ENCODE data around the gene MYO9B.

MYO9B gene

DNA sequence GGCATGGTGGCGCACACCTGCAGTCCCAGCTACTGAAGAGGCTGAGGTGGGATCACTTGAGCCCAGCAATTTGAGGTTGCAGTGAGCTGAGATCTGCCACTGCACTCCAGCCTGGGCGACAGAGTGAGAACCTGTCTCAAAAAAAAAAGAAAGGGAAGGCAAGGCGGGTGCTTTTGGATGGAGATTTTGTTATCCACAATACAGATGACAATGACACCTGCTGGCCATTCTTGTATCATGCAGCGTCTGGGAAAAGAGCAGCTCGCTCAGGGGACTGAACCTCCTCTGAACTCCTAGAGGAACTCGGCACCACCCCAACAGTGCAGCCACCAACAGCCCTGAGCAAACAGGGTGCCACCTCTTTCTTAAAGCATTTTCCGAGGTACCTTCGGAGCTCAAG is 23.1 kb upstream of the MYO9B start:
- Mint-ChIP-seq H3K36me3 (peaks cover 4% of the 10 kb centered on the region), H3K9me3 (no peaks in the 10 kb centered on the region), H3K4me3 (no peak overlapping the region), H3K27ac (no peak overlapping the region), H3K4me1 (no peaks in the 10 kb centered on the region), H3K27me3 (no peaks in the 10 kb centered on the region)

DNA sequence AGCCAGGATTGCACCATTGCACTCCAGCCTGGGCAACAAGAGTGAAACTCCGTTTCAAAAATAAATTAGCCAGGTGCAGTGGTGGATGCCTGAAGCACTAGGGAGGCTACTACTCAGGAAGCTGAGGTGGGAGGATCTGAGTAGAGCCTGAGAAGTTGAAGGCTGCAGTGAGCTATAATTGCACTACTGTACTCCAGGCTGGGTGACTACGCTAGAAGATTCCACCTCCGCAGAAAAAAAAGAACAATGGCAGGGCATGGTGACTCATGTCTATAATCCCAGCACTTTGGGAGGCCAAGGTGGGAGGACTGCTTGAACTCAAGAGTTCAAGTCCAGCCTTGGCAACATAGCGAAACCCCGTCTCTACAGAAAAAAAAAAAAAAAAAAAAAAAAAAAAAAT is 20.8 kb upstream of the MYO9B start:
- Mint-ChIP-seq H3K9me3 (no peaks in the 10 kb centered on the region), H3K27ac (no peak overlapping the region), H3K36me3 (peaks cover 14% of the 10 kb centered on the region), H3K27me3 (no peaks in the 10 kb centered on the region), H3K4me1 (no peaks in the 10 kb centered on the region), H3K4me3 (no peak overlapping the region)

DNA sequence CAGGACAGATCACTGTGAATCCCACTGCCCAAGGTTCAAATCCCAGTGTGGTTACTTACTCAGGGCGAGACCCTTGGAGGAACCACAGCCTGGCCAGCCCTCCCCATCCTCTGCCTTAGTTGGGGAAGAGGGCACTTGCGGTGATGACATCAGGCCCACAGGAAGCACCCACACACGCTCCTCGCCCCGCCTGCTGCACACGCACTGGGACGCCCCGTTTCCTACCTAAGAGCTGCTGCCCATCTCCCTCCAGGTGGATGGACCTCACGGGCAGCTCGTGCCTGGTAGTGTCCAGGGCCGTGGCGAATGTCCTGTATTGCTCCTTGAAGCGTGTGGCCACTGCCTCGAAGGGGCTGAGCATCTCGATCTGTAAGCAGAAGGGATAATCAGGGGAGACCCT is 19.9 kb upstream of the MYO9B start:
- H3K4me3 Mint-ChIP-seq = no peak overlapping the region
- H3K27ac Mint-ChIP-seq = no peak overlapping the region
- no peaks in the 10 kb centered on the region for H3K4me1 Mint-ChIP-seq
- H3K36me3 Mint-ChIP-seq = peaks cover 14% of the 10 kb centered on the region
- no peaks in the 10 kb centered on the region for H3K27me3 Mint-ChIP-seq
- no peaks in the 10 kb centered on the region for H3K9me3 Mint-ChIP-seq

DNA sequence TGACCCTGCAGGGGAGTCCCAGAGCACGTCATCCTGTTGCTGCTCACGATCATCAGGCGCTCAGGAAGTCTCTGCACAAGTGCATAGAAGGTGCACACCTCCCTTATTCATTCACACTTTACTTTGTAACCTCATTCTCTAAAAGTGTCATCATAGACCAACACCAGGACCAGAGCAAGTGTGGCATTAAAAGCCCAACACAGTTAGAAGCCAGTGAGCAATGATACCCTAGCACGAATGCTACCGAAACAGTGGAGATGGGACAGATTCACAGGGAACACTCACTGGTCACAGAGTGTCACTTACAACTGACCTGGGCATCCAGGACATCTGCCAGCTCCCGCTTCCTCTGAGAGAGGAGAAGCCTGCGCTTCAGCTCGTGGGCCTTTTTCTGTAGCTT is 17.3 kb upstream of the MYO9B start:
- Mint-ChIP-seq H3K27ac (no peak overlapping the region), H3K36me3 (peaks cover 14% of the 10 kb centered on the region)

DNA sequence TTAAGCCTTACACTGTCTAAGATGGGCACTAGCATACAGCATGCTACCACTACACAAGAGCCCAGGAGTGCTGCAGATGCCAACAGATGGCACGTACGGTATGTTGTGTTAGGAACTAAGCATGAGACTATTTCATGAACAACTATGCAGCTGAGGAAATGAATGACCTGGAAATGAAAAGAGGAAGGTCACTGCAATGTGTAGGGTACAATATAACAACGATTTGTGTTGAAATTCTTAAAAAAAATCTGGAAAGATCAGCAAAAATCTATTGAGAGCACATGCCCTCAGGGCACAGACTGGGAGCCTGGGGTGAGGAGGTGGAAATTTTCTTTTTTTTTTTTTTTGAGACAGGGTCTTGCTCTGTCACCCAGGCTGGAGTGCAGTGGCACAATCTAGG is 14.8 kb upstream of the MYO9B start:
- H3K4me3 Mint-ChIP-seq = no peak overlapping the region
- no peaks in the 10 kb centered on the region for H3K27me3 Mint-ChIP-seq
- peaks cover 16% of the 10 kb centered on the region for H3K36me3 Mint-ChIP-seq
- no peaks in the 10 kb centered on the region for H3K9me3 Mint-ChIP-seq
- H3K4me1 Mint-ChIP-seq = peaks cover 32% of the 10 kb centered on the region
- H3K27ac Mint-ChIP-seq = no peak overlapping the region

More for the DNA sequence above, 17.3 kb upstream of the MYO9B start:
- no peaks in the 10 kb centered on the region for H3K27me3 Mint-ChIP-seq
- H3K4me3 Mint-ChIP-seq = no peak overlapping the region
- no peaks in the 10 kb centered on the region for H3K9me3 Mint-ChIP-seq
- peaks cover 7% of the 10 kb centered on the region for H3K4me1 Mint-ChIP-seq

DNA sequence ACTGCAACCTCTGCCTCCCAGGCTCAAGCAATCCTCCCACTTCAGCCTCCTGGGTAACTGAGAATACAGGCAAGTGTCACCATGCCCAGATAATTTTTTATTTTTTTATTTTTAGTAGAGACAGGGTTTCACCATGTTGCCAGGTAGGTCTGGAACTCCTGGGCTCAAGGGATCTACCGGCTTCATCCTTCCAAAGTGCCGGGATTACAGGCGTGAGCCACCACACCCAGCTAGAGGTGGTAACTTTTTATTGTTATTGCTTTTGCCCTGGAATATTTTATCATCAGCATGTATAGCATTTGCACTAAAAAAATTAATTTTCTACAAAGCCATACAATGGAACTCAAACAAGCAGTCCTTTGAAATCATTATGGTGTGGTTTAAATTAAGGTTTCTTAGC is 14.4 kb upstream of the MYO9B start:
- no peak overlapping the region for H3K4me3 Mint-ChIP-seq

DNA sequence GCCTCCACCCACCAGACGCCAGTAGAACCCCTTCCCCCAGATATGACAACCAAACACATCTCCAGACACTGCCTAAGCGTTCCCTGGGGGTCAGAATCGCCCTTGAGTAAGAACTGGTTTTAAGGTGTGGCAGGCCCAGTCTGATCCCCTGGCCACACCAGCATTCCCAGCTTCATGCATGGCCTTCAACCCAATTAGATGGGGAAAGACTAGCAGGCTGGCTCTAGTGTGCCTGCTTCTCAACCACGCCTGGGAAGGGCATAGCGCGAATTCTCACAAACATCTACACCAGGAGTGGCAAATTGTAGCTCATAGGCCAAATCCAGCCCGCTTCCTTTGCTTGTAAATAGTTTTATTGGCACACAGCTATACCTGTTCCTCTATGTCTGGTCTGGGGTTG is 13.9 kb upstream of the MYO9B start:
- no peak overlapping the region for H3K4me3 Mint-ChIP-seq
- H3K36me3 Mint-ChIP-seq = peaks cover 16% of the 10 kb centered on the region
- peaks cover 32% of the 10 kb centered on the region for H3K4me1 Mint-ChIP-seq
- no peak overlapping the region for H3K27ac Mint-ChIP-seq
- no peaks in the 10 kb centered on the region for H3K9me3 Mint-ChIP-seq
- no peaks in the 10 kb centered on the region for H3K27me3 Mint-ChIP-seq

More for the DNA sequence above, 14.4 kb upstream of the MYO9B start:
- Mint-ChIP-seq H3K4me1 (peaks cover 32% of the 10 kb centered on the region), H3K9me3 (no peaks in the 10 kb centered on the region), H3K36me3 (peaks cover 16% of the 10 kb centered on the region), H3K27me3 (no peaks in the 10 kb centered on the region), H3K27ac (no peak overlapping the region)

DNA sequence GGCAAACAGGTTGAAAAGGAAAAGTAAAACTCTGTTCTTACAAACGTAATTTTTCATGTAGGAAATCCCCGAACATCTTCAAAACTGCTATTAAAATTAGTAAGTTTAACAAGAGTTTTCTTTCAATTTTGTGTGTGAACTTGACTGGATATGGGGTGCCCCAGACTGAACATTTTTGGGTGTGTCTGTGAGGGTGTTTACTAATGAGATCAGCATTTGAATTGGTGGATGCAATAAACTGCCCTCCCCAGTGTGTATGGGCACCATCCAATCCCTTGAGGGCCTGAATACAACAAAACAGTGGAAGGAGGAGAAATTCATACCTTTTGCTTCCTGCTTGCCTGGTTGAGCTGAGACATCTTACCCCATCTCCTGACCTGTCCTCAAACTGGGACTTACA is 12.1 kb upstream of the MYO9B start:
- H3K4me3 Mint-ChIP-seq = no peak overlapping the region
- H3K9me3 Mint-ChIP-seq = no peaks in the 10 kb centered on the region
- H3K36me3 Mint-ChIP-seq = peaks cover 17% of the 10 kb centered on the region
- no peak overlapping the region for H3K27ac Mint-ChIP-seq
- no peaks in the 10 kb centered on the region for H3K27me3 Mint-ChIP-seq
- peaks cover 41% of the 10 kb centered on the region for H3K4me1 Mint-ChIP-seq

DNA sequence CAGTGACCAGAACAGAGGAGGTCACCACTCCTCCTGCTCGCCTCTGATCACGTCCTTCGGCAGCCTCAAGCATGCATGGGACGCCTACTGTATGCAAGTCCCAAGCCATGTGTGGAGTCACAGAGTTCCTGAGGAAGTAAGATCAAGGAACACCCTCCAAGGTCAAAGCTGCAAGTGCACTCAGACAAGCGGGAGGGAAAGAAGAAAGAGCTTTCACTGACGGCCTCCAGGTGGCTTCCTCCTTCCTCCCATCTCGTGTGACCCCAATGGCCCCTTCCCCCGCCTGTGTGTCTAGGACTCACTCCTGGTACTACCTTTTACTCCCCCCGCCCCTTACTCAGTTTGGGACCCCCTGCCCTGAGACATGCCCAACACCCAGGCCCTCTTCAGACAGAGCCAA is 6.4 kb upstream of the MYO9B start:
- Mint-ChIP-seq H3K27ac (peak overlapping the region; percentile 72), H3K4me1 (peaks cover 53% of the 10 kb centered on the region), H3K27me3 (no peaks in the 10 kb centered on the region), H3K9me3 (no peaks in the 10 kb centered on the region), H3K36me3 (peaks cover 5% of the 10 kb centered on the region), H3K4me3 (no peak overlapping the region)

DNA sequence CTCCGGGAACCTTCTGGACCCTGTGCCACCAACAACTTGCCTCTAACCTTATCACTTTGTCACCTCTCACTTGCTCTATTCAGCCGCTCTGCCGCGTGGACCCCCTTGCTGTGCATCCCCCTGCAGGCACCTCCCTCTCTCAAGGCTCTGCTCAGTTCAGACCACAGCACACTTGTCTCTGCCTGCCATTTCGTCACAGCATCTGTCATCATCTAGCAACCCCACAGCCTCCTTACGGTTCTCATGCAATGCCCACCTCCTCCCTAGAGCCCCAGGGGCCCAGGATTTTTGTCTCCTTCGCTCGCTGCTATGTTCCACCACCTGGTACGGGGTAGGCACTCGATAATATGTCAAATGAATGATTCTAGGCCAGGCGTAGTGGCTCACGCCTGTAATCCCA is 5.2 kb upstream of the MYO9B start:
- H3K4me3 Mint-ChIP-seq = no peak overlapping the region
- no peaks in the 10 kb centered on the region for H3K9me3 Mint-ChIP-seq
- no peaks in the 10 kb centered on the region for H3K27me3 Mint-ChIP-seq
- no peak overlapping the region for H3K27ac Mint-ChIP-seq
- peaks cover 48% of the 10 kb centered on the region for H3K4me1 Mint-ChIP-seq
- H3K36me3 Mint-ChIP-seq = peaks cover 5% of the 10 kb centered on the region

DNA sequence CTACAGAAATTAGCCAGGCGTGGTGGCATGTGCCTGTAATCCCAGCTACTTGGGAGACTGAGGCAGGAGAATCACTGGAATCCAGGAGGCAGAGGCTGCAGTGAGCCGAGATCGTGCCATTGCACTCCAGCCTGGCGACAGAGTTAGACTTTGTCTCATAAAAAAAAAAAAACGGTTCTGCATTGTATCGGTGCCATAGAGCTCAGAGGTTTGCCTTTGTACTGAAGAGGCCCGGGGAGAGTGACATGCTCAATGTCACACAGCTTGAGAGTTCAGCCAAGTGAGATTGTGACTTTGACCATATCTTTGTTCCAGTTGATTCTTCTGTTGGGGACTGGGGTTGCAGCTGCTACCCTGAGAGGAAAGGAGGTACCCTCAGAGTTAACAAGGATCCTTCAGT is 4.7 kb upstream of the MYO9B start:
- Mint-ChIP-seq H3K27me3 (no peaks in the 10 kb centered on the region), H3K4me3 (no peak overlapping the region), H3K4me1 (peaks cover 45% of the 10 kb centered on the region), H3K27ac (no peak overlapping the region), H3K9me3 (no peaks in the 10 kb centered on the region), H3K36me3 (peaks cover 5% of the 10 kb centered on the region)

DNA sequence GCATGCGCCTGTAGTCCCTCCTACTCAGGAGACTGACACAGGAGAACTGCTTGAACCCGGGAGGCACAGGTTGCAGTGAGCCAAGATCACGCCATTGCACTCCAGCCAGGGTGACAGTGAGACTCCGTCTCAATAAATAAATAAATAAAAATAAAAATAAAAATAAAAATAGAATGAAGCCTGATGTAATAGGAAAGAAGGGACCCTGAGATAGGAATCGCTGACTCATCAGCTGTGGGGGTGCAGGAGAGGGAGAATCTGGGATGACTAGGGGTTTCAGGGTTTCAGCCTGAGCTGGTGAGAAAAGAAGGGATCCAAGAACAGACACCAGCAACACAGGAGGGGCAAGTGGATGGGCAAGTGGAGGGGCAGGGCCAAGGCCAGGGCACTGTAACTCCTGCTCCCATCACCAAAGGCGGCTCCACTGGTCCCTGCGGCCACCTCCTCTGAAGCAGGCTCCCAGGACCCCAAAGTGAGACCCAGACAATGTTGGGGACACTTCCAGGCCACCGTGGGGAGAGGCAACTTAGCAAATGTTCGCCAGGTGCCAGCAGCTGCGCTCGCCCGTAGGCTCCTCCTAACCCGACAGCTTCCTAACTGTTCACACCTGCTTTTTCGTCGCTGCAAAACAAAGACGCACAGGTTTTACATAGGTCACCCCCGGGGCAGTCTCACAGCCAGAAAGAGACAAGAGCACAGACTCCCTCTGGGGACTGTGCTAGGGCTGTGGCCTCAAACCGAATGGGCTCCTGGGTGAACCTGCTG is 1.5 kb upstream of the MYO9B start:
- H3K4me1 Mint-ChIP-seq = peaks cover 49% of the 10 kb centered on the region
- H3K27ac Mint-ChIP-seq = peak overlapping the region; percentile 98
- no peaks in the 10 kb centered on the region for H3K27me3 Mint-ChIP-seq
- no peaks in the 10 kb centered on the region for H3K9me3 Mint-ChIP-seq
- H3K36me3 Mint-ChIP-seq = peaks cover 2% of the 10 kb centered on the region
- peak overlapping the region; percentile 98 for H3K4me3 Mint-ChIP-seq

DNA sequence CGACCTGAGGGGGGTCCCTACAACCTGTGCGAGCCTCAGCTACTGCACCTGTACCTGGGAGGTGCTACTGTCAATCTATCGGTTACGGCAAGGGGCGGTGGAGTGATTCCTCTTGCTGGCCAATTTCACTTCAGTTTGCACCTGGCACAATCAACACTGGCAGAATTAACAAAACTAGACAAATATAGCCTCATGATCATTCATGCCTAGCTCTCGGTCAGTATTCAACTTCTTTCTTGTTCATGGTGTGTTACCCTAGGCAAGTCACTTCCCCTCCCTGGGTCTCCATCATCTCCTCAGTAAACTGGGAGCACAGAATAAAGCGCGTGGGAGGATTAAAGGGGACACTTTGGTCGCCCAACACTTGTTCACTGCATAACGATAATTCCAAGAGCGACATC is 943 bp upstream of the MYO9B start:
- peaks cover 2% of the 10 kb centered on the region for H3K36me3 Mint-ChIP-seq
- H3K4me3 Mint-ChIP-seq = peak overlapping the region; percentile 98
- H3K27ac Mint-ChIP-seq = peak overlapping the region; percentile 98
- no peaks in the 10 kb centered on the region for H3K9me3 Mint-ChIP-seq
- H3K27me3 Mint-ChIP-seq = no peaks in the 10 kb centered on the region
- peaks cover 54% of the 10 kb centered on the region for H3K4me1 Mint-ChIP-seq

DNA sequence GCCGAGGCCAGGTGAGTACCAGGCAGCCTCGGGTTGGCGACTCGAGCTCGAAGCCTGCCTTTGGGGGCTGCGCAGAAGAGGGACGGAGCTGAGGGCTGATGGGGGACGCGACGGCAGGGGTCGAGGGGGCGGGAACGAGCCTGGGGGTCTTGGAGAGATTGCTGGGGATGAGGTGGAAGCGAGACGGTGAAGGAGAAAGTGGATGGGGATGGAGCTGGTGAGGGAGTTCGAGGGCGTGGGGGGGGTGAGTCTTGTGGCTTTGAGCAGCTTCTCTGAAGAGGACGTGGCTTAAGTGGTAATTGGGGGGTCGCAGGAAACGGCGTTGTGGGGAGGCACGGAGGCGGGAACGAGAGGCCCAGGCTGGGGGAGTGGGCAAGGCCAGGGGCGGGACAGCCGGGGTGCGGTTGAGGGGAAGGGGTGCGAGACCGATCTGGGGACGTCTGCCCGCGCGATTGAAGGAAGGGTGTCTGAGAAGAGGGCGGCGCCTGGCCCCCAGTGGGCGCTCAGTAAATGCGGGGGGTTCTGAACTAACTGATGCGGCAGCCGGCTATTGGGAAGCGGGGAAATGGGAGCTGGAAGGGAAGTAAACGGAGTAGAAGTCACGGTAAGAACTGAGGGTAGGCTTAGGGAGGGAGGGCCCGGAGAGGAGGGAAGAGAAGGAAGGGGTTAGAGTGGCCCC is 426 bp downstream of the MYO9B start:
- peak overlapping the region; percentile 88 for H3K27ac Mint-ChIP-seq
- peaks cover 56% of the 10 kb centered on the region for H3K4me1 Mint-ChIP-seq
- no peaks in the 10 kb centered on the region for H3K27me3 Mint-ChIP-seq
- H3K9me3 Mint-ChIP-seq = no peaks in the 10 kb centered on the region
- H3K4me3 Mint-ChIP-seq = peak overlapping the region; percentile 94
- peaks cover 2% of the 10 kb centered on the region for H3K36me3 Mint-ChIP-seq

DNA sequence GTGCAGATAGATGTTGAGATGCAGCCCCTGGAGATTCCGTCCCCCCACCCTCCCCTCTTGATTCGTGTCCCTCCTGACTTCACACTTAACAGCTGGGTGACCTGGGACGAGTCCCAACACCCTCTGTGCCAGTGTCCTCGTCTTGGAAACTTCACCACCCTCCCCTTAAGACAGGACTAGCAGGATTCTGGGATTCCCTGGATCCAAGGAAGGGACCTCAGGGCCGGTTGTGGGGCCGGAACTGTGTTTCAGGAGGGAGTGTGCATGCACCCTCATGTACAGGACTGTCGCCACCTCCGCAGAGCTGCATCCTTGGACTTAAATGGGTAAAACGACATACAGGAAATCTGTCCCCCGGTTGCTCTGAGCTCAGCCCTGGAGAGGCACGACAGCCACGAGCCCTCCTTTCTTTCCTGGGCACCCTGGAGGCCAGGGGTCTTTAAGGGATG is 990 bp downstream of the MYO9B start:
- Mint-ChIP-seq H3K4me1 (peaks cover 57% of the 10 kb centered on the region), H3K9me3 (no peaks in the 10 kb centered on the region), H3K27ac (peak overlapping the region; percentile 88), H3K27me3 (no peaks in the 10 kb centered on the region), H3K4me3 (peak overlapping the region; percentile 94), H3K36me3 (peaks cover 2% of the 10 kb centered on the region)

DNA sequence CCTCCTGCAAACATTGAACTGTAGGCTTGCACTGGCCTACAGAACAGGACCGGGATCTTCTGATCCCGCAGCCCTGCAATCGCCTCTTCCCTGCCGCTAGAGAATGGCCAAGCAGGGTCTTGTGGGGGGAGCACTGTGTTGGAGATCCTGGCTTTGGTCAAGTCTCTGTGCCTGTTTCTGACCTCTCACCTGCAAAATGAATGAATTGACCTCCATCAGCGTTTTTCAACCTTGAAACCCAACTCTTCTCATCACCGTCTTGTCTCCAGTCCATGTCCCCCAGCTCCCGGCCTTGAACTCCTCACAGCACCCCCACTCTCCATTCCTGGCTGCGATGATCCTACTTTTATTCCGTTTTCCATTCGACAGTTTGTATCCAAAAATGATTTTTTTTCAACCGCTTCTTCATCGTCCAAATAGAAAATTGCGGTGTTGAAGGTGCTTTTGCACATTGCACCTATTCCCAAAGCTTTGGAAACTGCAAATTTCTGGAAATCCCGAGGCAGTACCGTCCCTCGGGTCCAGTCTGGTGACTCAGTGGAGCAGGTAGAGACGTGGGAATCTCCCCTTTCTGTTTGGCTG is 2.0 kb downstream of the MYO9B start:
- Mint-ChIP-seq H3K9me3 (no peaks in the 10 kb centered on the region), H3K4me3 (peak overlapping the region; percentile 94), H3K27me3 (no peaks in the 10 kb centered on the region), H3K27ac (peak overlapping the region; percentile 59), H3K36me3 (peaks cover 2% of the 10 kb centered on the region), H3K4me1 (peaks cover 67% of the 10 kb centered on the region)

All from activated naive CD4-positive, alpha-beta T cell treated with anti-CD3 and anti-CD28 coated beads, Interleukin-2, amount 50 U/mL, for 24 hours (primary cell).